HepG2 (cell line): ENCODE measurements around the gene PID1. TPM values are rescaled to one million over a fixed set of nuclear protein-coding genes. Genes with fewer than 3 reads are reported as not detected.

Experiments used
- ATAC-seq: fragments of 200-7000 bp; cut with Tn5 transposase; 3 replicates; pipeline ENCODE4 v1.9.1; 2020; ENCODE audit warnings: mild to moderate bottlenecking, moderate library complexity
- BruUV-seq: library from RNA; stranded (reverse); fragments of 400-500 nt; replicated peaks from 2 replicates; lab custom pipeline; 2021; lab: Mats Ljungman, UMichigan
- CTCF ChIA-PET: fragments of 300-600 bp; formaldehyde crosslinking; extraction: SDS; loops from one replicate; lab custom pipeline; 2021; ENCODE audit warnings: low total read pairs, inconsistent platforms, low intra/inter-chr PET ratio; lab: Yijun Ruan, JAX
- POLR2A ChIA-PET: fragments of 350-600 bp; sonication (Branson Sonifier 250); formaldehyde crosslinking; loops from one replicate; lab custom pipeline; 2020; ENCODE audit warnings: antibody characterized with exemption, inconsistent platforms; lab: Yijun Ruan, JAX
- DNase-seq: peaks from one replicate; pipeline ENCODE4 v3.0.0-alpha.2; 2015; ENCODE audit warnings: low spot score
- FAIRE-seq: peaks from 3 replicates; lab custom pipeline; 2011; peaks lifted over from hg19 to GRCh38; lab: Jason Lieb, UNC
- H2AFZ ChIP-seq: one replicate; pipeline ENCODE4 v1.6.1; 2011; ENCODE audit warnings: low read length, inconsistent platforms
- H3K27ac ChIP-seq: fragments of 300-600 bp; 3 replicates; pipeline ENCODE4 v1.8.0; 2011; ENCODE audit warnings: mixed run types, mild to moderate bottlenecking, mixed read lengths, low read length, inconsistent platforms; ENCODE audit not compliant: insufficient read depth; ENCODE audit errors: extremely low read length
- H3K27me3 ChIP-seq, 2 experiments: fragments of 200-600 bp in 1 of 2; 2 replicates in 1 of 2; 3 replicates in 1 of 2; pipeline versions ENCODE4 v1.6.0 to v1.8.0; 2011; ENCODE audit warnings: low read length in 2 of 2, mild to moderate bottlenecking in 2 of 2, moderate library complexity in 2 of 2, inconsistent platforms in 1 of 2; ENCODE audit not compliant: insufficient read depth in 2 of 2, control insufficient read depth in 1 of 2
- H3K36me3 ChIP-seq, 2 experiments: fragments of 200-600 bp in 1 of 2; replicated peaks in 1 of 2; 2 replicates in 1 of 2; 3 replicates in 1 of 2; pipeline versions ENCODE4 v1.5.1 to v1.8.0; 2011; ENCODE audit warnings: low read length in 2 of 2, inconsistent platforms in 1 of 2; ENCODE audit not compliant: insufficient read depth in 2 of 2, control insufficient read depth in 1 of 2
- H3K4me1 ChIP-seq: 2 replicates; pipeline ENCODE4 v1.5.1; 2012; ENCODE audit warnings: low read length, inconsistent platforms; ENCODE audit not compliant: insufficient read depth
- H3K4me2 ChIP-seq: 2 replicates; pipeline ENCODE4 v1.6.0; 2011; ENCODE audit warnings: low read depth, low read length, inconsistent platforms
- H3K4me3 ChIP-seq, 3 experiments: fragments of 200-600 bp in 1 of 3; sonication (generic), shearing (Covaris generic) in 1 of 3; replicated peaks in 1 of 3; 2 replicates each; pipeline ENCODE4 v1.5.1; 2011 to 2016; ENCODE audit warnings: low read length in 3 of 3, inconsistent platforms in 2 of 3, low read depth in 2 of 3, mild to moderate bottlenecking in 2 of 3, control low read depth in 1 of 3, mixed read lengths in 1 of 3; ENCODE audit not compliant: insufficient read depth in 1 of 3
- H3K79me2 ChIP-seq: one replicate; pipeline ENCODE4 v1.6.1; 2011; ENCODE audit warnings: low read length, inconsistent platforms; ENCODE audit not compliant: insufficient read depth
- H3K9ac ChIP-seq: 2 replicates; pipeline ENCODE4 v1.6.0; 2011; ENCODE audit warnings: mild to moderate bottlenecking, low read depth, low read length, inconsistent platforms; ENCODE audit not compliant: insufficient read depth
- H3K9me3 ChIP-seq: 2 replicates; pipeline ENCODE4 v1.5.1; 2012; ENCODE audit warnings: mild to moderate bottlenecking, low read length
- H4K20me1 ChIP-seq: 2 replicates; pipeline ENCODE4 v1.6.0; 2011; ENCODE audit warnings: inconsistent platforms, mild to moderate bottlenecking, low read length, moderate library complexity; ENCODE audit not compliant: insufficient read depth
- HNRNPUL1 ChIP-seq: fragments of 200-400 bp; formaldehyde crosslinking; IDR thresholded peaks from 2 replicates; pipeline ENCODE4 v1.6.1; 2017; ENCODE audit warnings: low read depth, mild to moderate bottlenecking, low read length, moderate library complexity
- IKZF5 ChIP-seq: IDR thresholded peaks from 2 replicates; pipeline ENCODE4 v1.6.1; 2018; ENCODE audit warnings: missing genetic modification reagents, mild to moderate bottlenecking, missing compliant biosample characterization
- WGBS: methylation state at CpG from one replicate; pipeline ENCODE4 v1.1.6; 2017; ENCODE audit warnings: low lambda C conversion rate; 5-methylcytosine and 5-hydroxymethylcytosine counted together
- in situ Hi-C: cut with HindIII; loops from 2 replicates; pipeline ENCODE4 v1.10.0; 2017; ENCODE audit warnings: low pct_unique_long_range_greater_than_20kb; ENCODE audit not compliant: extremely low pct_ligation_motif_present
- intact Hi-C: fragments of 100-400 bp; cut with micrococcal nuclease; formaldehyde crosslinking; loops from one replicate; pipeline ENCODE4 v1.10.0; 2022; ENCODE audit not compliant: unreplicated experiment
- polyA plus RNA-seq, 8 experiments: library from polyadenylated mRNA; depleted of rRNA in 3 of 8; stranded (reverse) in 7 of 8; unstranded in 1 of 8; fragments of >200 nt; fragmentation: Illumina TruSeq in 4 of 8; extraction: Trizol in 4 of 8; gene quantifications; 2 replicates each; pipeline versions ENCODE4 v1.2.1 to v1.2.3, GENCODE V29; 2011 to 2016; ENCODE audit warnings: low read depth in 4 of 8, missing spikeins in 1 of 8, mixed read lengths in 1 of 8; ENCODE audit not compliant: insufficient read depth in 1 of 8
- total RNA-seq, 5 experiments: library from RNA; depleted of rRNA; stranded (reverse); fragments of >200 nt; fragmentation: Illumina TruSeq; extraction: Trizol; gene quantifications; 2 replicates each; pipeline ENCODE4 v1.2.3, GENCODE V29; 2016; ENCODE audit warnings: low read depth in 1 of 5

PID1 gene
- total and polyA plus RNA-seq, 2 of the 13 experiments (the other 11 are each of a cell fraction or from before 2014, with no cell fraction given): 0.15 to 0.18 TPM

GRCh38 chr2:229050133-229050532 lies 221.0 kb downstream of the PID1 start:
- 67% methylated on average over 5 of the region's 5 CpGs for WGBS
- ChIA-PET POLR2A (no interaction called here), CTCF (no interaction called here)
- Histone ChIP-seq H3K27ac (no peak overlapping the region), H3K27me3 (no peaks in the 10 kb centered on the region), H3K4me1 (no peaks in the 10 kb centered on the region), H4K20me1 (no peaks in the 10 kb centered on the region), H3K9ac (no peak overlapping the region), H3K79me2 (no peaks in the 10 kb centered on the region), H2AFZ (no peak overlapping the region), H3K4me3 (no peak overlapping the region), H3K36me3 (no peaks in the 10 kb centered on the region), H3K9me3 (peaks cover 94% of the 10 kb centered on the region), H3K4me2 (no peak overlapping the region)
- BruUV-seq: no TSS peak
- DNase-seq: no peak
- TF ChIP-seq HNRNPUL1: no peak
- FAIRE-seq: no peak
- ATAC-seq: no peak
- intact Hi-C loops (no loop called here), in situ Hi-C loops (no loop called here)

GRCh38 chr2:229048134-229048533 lies 223.0 kb downstream of the PID1 start:
- no peak for TF ChIP-seq IKZF5 (CRISPR knock-in tag)
- Histone ChIP-seq H2AFZ (no peak overlapping the region), H3K4me2 (no peak overlapping the region), H3K36me3 (no peaks in the 10 kb centered on the region), H4K20me1 (no peaks in the 10 kb centered on the region), H3K9me3 (peaks cover 89% of the 10 kb centered on the region), H3K4me1 (no peaks in the 10 kb centered on the region), H3K79me2 (no peaks in the 10 kb centered on the region), H3K27me3 (no peaks in the 10 kb centered on the region), H3K4me3 (no peak overlapping the region), H3K9ac (no peak overlapping the region), H3K27ac (no peak overlapping the region)
- FAIRE-seq (no peak), DNase-seq (no peak), ATAC-seq (no peak)
- 19% methylated on average over 2 of the region's 2 CpGs for whole genome bisulfite sequencing
- in situ Hi-C loops: no loop called here
- intact Hi-C loops: no loop called here
- POLR2A ChIA-PET: no interaction called here
- no TSS peak for BruUV-seq
- CTCF ChIA-PET: no interaction called here
